ENCODE data around the gene RIPOR3.

DNA sequence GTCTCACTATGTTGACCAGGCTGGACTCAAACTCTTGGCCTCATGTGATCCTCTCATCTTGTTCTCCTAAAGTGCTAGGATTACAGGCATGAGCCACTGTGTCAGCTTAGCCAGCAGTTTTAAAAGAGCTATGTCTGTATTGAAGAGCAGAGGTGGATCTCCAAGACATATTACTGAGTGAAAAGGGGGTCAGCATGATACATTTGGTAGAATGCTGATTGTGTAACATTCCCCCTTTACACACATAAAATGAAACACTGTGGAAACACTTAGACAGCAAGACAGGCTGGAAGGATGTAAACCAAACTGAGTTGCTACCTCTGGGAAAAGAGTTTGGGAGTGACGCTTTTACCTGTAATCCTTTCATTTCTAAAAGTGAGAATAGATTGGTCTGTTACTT is 1.7 kb upstream of the RIPOR3 start:
- TF ChIP-seq POLR2A (IDR thresholded peaks at IDR 0.05), result no peak
- TF ChIP-seq, protein P1, sequence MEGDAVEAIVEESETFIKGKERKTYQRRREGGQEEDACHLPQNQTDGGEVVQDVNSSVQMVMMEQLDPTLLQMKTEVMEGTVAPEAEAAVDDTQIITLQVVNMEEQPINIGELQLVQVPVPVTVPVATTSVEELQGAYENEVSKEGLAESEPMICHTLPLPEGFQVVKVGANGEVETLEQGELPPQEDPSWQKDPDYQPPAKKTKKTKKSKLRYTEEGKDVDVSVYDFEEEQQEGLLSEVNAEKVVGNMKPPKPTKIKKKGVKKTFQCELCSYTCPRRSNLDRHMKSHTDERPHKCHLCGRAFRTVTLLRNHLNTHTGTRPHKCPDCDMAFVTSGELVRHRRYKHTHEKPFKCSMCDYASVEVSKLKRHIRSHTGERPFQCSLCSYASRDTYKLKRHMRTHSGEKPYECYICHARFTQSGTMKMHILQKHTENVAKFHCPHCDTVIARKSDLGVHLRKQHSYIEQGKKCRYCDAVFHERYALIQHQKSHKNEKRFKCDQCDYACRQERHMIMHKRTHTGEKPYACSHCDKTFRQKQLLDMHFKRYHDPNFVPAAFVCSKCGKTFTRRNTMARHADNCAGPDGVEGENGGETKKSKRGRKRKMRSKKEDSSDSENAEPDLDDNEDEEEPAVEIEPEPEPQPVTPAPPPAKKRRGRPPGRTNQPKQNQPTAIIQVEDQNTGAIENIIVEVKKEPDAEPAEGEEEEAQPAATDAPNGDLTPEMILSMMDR (IDR thresholded peaks at IDR 0.05), result no peak
